ENCODE data around the gene RPS6KB1.
A peak's percentile ranks its signal among the peaks of the same experiment; 100 is the strongest.
"Not testable (repeated sequence)": the region's sequence is repeated elsewhere in the genome, so short reads cannot be mapped to it uniquely, and the experiment has no call there.

The RPS6KB1 gene

DNA sequence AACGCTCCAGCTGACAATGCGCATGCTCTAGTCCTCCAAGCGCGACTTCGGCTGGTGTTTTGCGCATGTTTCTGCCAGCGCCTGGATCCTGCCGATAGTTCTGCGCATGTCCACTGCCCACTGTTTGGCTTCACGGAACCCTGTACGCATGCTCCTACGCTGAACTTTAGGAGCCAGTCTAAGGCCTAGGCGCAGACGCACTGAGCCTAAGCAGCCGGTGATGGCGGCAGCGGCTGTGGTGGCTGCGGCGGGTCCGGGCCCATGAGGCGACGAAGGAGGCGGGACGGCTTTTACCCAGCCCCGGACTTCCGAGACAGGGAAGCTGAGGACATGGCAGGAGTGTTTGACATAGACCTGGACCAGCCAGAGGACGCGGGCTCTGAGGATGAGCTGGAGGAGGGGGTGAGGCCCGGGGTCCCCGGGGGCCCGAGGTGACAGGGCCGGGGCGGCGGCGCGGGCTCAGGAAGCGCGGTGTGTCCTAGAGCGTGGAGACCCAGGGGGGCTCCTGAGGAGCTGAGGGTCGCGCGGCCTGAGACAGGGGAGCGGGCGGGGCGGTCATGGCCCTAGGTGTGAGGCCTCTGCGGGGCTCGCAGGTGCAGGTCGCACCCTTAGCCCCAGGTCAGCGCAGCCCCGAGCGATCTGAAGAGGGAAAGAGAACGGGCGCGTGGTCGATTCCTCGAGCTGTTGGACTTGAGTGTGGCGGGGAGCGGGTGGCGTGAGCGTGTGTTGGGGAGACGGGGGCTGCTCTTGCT is at the start of gene RPS6KB1, which contains the start of gene TUBD1:
RPS6KB1 (plus strand) TSS at position 198 of the 752 bp plus-strand sequence; CDS start at position 262, 64 bp downstream.
TUBD1 (minus strand) TSS at position 20 of the 752 bp plus-strand sequence. CDS start 1,941 bp downstream, outside the sequence.
- peak; percentile 99 for DNase-seq

DNA sequence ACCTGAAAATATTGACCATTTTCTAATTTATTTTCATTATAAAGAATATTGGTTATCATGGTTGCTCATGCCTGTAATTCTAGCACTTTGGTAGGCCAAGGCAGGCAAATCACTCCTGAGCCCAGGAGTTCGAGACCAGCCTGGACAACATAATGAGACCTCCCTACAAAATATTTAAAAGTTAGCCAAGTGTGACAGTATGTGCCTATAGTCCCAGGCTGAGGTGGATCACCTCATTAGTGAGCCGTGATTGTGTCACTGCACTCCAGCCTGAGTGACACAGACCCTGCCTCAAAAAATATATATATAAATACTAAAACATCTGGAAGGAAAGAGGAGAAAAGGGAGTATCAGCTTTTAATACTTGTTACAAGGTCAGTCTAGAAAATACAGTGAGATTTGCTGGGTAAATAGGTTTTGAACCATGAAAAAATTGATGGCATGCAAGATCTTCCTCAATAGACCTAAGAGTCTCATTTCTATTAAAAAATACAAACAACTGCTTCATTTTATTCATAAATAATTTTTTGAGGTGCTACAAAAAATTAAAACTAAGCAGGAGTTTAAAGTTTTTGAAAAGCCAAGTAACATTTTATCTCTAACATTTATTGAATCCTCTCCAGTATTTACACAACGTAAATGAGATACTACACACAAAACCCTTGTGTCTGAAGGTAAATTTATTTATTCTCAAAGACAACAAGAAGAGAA is 47.9 kb upstream of the RPS6KB1 start:
- DNase-seq = peak; percentile 41

DNA sequence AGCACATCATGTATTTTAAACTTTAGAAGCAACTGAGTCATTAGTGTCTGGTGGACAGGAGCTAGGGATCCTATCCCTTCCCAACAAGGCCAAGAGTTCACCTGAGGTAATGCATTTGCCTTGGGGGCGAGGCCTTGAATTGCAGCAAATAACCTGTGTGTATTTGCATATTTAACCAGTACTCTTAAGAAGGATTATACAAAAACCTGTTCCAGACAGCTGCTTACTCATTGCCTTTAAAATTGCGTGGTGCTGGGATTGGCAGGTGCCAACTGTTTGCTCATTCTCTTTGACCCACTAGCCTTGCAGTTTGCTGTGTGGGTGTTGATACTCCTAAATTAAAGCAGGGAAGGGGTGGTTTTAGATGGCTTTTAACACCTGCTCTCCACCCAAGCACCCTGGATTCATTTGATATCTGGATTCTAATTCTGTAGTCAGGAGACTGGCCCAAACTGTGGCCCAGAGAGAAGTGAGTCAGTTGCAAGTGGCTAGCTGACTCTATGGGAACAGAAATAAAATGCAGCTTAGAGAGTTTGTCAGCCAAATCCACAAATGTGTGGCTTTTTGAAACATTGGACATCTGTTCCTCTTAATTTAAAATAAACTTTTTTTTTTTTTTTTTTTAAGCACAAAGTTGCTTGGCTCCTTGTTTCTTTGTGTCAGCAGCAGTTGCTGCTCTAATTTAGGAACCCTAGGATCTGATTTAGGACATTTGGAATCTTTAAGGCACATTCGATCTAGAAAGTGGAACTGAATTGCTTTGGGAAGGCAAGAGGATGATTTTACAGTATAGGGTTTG is 47.1 kb upstream of the RPS6KB1 start:
- DNase-seq = peak; percentile 75

DNA sequence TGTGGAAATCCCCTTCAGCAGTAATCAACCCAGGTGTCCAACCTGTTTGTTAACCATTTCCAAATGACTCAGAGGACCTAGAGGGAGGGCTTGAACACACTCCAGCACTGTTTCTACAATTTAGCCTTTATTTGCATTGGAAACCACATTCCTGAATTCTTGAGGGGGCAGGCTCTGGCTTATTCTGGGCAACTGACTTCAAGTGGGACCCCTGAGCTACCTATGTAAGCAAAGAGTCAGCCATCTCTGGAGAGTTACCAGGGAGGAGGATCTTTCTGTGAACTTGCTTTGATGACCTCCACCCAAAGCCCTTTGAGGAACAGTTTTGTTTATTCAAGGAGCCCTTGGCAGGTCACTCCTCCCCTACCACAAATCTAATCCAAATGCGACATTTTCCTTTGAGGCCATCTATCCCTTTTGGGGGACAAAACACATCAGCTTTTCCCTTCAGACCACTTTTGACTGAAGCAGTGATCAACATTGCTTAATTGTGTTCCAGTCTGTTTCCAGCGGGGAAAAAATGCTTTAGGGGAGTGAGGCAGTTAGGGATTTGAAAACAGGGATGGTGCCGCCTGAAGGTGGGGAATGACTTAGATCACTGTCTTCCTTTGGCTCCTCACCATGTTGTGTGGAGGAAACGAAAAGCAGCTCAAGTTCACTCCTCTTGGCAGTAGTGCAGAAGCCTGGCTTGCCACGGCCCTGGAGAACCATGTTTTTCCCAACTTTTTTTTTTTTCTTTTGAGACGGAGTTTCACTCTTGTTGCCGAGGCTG is 46.3 kb upstream of the RPS6KB1 start:
- DNase-seq = peak; percentile 84

DNA sequence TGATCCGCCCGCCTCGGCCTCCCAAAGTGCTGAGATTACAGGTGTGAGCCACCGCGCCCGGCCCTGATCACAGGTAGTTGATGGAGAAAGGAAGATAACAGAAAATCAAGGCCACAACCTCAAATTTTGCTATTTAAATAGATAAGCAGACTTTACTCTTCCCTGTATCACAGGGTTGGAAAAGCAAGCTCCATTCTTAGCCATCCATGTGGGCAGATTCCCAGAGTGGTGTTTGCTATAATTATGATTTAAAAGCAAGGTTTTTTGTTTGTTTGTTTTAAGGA is 44.6 kb upstream of the RPS6KB1 start:
- DNase-seq = no peak

DNA sequence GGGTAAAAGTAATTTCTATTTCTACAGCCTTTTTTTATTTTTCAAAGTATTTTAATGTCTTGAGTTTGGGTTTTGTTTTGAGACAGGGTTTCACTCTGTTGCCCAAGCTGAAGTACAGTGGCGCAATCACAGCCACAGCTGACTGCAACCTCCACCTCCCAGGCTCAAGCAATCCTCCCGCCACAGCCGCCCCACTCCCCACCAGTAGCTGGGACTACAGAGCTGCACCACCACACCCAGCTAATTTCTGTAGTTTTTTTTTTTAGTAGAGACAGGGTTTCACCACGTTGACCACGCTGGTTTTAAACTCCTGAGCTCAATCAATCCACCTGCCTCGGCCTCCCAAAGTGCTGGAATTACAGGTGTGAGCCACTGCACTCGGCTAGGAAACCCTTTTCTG is 44.1 kb upstream of the RPS6KB1 start:
- peak; percentile 93 for DNase-seq

DNA sequence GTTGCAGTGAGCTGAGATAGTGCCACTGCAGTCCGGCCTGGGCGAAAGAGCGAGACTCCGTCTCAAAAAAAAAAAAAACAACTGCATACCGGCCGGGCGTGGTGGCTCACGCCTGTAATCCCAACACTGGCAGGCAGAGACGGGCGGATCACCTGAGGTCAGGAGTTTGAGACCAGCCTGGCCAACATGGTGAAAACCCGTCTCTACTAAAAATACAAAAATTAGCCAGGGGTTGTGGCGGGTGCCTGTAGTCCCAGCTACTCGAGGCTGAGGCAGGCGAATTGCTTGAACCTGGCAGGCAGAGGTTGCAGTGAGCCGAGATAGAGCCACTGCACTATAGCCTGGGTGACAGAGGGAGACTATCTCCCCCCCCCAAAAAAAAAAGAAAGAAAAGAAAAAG is 42.6 kb upstream of the RPS6KB1 start:
- DNase-seq = not testable (repeated sequence)

DNA sequence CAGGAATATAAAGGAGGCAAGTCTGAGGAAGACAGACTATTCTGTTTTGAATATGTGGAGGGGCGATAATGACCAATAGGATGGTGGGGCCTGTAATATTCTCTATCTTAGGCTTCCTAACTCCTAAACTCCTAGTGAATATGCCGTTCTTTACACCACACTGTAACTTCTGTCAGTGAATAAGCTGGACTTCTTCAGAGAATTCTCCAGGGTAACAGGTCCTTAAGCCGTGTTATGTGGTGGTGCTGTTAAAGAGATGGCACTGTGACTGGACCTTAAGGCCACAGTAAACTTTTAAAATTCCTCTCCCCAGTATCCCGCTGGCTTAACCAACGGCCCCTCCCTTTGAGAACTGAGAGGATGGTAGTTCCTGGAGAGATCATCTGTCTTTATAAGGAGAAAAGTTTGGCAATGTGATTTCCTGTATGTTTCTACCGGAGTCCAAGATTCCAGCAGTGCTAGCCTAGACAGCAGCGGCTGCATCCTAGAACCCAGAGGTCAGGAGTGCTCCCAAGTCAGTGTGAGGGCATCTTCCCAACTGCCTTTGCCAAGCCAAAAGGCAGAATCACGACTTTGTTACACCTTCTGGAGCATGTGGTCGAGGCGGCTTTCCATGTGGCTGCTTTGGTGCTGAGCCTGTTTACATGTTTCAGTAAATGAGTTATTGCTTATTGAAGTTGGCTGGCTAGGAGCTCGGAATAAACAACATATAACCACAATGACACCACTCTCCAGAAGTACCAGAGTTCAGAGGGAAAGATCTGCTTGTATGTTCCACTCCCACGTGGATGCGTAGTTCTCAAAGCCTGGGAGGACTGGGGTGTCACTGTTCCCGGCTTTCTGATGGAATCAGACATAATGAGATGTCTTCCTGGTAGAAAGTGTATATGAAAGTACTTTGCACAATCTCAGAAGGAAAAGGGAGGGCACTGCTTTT is 41.2 kb upstream of the RPS6KB1 start:
- DNase-seq = no peak

DNA sequence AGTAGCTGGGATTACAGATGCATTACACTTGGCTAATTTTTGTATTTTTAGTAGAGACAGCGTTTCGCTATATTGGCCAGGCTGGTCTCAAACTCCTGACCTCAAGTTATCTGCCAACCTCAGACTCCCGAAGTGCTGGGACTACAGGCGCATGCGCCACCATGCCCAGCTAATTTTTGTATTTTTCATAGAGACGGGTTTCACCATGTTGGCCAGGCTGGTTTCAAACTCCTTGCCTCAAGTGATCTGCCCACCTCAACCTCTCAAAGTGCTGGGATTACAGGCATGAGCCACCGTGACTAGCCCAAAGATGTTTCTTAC is 40.1 kb upstream of the RPS6KB1 start:
- not testable (repeated sequence) for DNase-seq

DNA sequence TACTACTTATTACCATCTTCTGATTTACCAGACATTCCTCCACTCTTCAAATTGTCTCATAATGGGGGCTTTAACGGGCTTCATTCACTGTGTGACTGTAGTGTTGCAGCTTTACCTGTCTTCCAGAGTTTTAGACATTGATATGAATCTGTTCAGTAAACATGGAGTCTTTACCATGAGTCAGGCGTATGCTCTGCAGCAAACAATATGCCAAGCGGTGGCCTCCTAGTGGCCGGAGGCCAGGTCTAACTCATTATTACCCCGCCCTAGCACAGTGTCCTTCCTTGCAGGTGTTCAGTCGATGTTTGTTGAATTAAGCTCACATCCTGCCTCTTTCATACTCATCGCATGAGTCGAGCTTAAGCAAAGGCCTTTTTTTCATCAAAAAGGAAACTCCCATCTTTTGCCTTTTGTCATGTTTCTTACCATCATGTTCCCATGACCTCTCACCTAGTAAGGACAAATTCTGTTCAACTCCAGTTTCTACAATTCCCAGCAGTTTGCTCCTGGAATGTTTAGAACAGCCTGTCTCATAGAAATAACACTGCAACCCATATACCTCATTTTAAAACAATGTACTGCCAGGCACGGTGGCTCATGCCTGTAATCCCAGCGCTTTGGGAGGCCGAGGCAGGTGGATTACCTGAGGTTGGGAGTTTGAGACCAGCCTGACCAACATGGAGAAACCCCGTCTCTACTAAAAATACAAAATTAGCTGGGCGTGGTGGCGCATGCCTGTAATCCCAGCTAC is 39.6 kb upstream of the RPS6KB1 start:
- DNase-seq = peak; percentile 69

DNA sequence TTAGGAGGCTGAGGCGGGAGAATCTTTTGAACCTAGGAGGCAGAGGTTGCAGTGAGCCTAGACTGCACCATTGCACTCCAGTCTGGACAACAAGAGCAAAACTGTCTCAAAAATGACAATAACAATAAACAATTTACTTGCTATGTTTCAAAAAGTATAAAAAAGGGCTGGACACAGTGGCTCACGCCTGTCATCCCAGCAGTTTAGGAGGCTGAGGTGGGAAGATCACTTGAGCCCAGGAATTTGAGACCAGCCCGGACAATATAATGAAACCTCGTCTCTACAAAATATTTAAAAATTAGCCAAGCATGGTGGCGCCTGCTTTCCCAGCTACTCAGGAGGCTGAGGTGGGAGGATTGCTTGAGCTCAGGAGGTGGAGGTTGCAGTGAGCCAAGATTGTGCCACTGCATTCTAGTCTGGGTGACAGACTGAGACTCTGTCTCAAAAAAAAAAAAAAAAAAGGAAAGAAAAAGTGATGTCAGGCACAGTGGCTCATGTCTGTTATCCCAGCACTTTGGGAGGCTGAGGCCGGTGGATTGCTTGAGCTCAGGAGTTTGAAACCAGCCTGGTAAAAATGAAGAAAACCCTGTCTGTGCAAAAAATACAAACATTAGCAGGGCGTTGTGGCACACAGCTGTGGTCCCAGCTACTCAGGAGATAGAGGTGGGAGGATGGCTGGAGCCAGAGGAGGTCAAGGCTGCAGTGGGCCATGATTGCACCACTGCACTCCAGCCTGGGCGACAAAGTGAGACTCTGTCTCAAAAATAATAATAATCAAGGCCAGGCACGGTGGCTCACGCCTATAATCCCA is 38.8 kb upstream of the RPS6KB1 start:
- DNase-seq = not testable (repeated sequence)

DNA sequence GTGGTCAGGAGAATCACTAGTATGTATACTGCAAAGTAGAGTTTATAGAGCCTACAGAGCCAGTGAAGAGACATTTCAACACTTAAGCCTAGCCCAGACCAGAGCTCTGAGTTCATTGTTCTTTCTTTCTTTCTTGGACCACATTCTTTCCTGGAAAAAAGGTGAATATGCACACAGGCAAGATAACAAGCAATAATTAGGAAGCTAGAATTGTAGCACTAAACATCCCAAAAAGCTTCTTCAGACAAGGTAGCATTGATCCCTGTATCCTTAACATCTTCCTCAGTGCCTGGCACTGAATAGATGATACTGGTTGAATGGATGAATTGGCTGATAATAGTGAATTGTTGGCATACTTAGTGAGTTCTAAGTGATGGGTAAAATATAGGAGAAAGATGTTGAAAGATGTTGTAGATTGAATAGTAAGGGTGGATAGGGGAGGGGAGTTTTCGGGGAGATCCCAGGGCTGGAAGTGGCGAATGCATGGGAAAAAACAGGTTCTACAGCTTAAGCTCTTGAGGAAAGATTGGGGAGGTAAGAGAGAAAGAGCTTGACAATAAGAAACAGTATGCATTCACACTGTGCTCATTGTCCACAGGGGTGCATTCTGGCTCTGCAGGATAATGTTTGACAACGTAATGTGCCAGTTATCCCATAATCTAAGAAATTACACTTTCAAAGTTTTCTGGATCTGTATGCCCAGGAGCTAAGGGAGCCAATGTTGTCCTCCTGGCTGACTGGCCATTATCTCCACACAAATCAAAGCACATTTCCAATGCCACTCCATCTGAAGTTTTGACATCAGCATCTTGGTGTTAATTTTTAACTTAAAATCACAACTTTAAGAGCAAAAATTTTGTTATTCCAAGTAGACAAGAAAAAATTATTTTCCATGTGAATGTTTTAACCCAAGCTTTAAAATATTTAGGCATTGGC is 35.8 kb upstream of the RPS6KB1 start:
- no peak for DNase-seq

DNA sequence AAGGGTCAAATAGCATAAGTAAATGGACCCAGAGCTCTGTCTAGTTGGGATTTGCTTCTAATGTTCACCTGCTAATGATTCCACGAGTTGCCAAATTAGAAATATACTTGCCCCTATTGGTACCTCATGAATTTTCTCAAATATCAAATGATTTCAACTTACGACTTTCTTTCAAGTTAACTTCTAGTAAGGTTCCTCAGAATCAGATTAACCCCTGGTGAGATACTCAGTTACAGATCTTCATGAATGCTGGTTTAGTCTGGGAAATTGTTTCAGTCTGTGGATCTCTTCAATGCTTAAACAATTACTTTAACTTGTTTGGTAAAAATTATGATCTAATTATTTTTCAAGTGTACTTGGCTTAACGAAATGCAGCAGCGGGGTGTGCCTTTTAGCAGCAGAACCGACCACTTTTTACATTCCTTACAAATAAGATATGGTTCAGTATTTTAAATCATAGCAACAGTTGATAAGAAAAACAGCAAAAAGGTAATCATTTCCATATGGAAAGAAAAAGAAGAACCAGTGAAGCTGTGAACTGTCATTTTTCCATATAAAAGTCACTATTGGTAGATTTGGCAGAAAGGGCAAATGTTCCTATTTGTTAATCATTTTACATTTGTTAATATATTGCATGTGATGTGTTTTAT is 34.6 kb upstream of the RPS6KB1 start:
- no peak for DNase-seq

DNA sequence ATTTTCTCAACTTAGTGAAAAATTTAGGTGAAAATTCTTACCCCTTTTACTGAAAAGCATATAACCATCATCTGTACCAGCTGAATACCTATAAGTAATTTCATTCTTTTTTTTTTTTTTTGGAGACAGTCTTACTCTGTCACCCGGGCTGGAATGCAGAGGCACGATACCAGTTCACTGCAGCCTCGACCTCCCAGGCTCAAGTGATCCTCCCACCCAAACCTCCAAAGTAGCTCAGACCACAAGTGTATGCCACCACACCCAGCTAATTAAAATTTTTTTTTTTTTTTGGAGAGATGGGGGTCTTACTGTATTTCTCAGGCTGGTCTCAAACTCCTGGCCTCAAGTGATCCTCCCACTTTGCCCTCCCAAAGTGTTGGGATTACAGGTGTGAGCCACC is 34.0 kb upstream of the RPS6KB1 start:
- no peak for DNase-seq

DNA sequence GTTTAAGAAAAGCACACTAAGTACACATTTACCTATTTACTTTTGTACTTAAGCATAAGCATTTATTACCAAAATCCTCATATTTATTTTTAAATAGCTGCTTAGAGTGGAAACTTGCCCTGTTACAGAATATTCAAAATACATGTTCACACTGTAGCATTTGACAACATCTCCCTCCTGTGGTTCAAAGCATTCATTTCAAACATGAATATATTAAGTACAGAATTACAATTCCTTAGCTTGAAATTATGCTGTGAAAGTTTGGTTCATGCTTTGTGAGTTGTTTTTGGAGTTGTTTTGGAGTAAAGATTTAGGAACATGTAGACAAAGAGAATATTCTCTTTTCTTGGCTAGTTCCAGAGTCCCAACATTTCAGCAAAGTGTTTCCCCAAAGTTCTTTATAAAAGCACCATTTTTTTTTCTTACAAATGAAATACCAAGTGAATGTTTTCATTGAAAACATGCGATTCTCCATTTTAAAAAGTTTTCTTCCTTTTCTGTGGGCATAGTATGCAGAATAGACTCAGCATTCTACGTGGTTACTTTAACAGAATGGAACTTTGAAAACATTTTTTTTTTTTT is 33.4 kb upstream of the RPS6KB1 start:
- peak; percentile 50 for DNase-seq

DNA sequence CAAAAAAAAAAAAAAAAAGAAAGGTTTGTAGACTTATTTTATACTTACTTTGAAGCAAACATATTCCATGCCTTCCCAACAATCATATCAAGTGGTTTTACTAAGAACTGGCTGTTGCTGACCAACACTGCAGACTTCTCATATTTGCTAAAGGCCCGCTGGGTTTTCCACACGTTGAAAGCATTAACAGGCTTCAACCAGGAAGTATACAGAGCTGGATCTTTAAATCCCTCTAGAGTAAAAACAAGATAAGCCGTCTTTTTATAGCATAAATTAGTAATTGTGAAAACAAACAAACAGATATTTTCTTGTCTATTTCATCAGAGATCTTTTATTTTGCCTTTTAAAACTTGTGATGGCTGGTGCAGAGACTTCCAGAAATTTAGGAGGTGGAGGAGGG is 29.3 kb upstream of the RPS6KB1 start:
- no peak for DNase-seq

DNA sequence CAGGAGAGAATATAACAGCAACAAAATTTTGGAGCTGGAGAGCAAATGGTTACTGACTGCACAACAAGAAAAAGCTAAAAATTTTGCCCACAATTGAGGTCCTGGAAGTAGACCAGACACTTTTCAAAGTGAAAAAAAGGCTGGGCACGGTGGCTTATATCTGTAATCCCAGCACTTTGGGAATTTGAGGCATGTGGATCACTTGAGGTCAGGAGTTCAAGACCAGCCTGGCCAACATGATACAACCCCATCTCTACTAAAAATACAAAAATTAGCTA is 23.0 kb upstream of the RPS6KB1 start:
- DNase-seq = no peak

DNA sequence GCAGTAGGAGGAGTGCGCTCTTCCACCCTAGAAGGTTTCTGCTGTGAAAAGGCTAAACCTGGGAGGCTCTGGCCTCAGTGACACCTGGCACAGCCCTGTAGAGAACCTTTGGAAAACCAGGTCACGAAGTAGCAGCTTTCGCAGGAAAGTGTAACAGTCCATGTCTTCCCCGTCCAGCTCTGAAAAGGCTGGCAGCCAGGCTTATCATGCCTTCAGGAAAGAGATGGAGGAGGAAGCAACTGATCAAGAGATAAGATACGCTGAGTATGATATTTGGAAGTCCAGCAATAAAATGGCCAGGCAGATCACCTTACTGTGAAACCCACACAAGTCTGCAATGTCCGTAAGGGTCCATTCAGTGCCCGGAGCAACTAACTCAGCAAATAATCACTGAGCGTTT is 22.4 kb upstream of the RPS6KB1 start:
- no peak for DNase-seq
